IMR-90 (cell line): ENCODE results near the gene TBPL2. TPM values are rescaled to one million over a fixed set of nuclear protein-coding genes. Genes with fewer than 3 reads are reported as not detected.

Experiments used
- ATAC-seq: fragments of 200-7000 bp; cut with Tn5 transposase; 2 replicates; pipeline ENCODE4 v1.9.1; 2020; ENCODE audit warnings: low read depth, mild to moderate bottlenecking, moderate library complexity
- BruUV-seq: library from RNA; stranded (reverse); fragments of 400-500 nt; replicated peaks from 2 replicates; lab custom pipeline; 2021; lab: Mats Ljungman, UMichigan
- CTCF ChIA-PET: fragments of 300-600 bp; formaldehyde crosslinking; extraction: SDS; loops from one replicate; lab custom pipeline; 2021; ENCODE audit warnings: antibody characterized with exemption; lab: Yijun Ruan, JAX
- POLR2A ChIA-PET: fragments of 300-600 bp; sonication (Branson Sonifier 250); formaldehyde crosslinking; loops from one replicate; lab custom pipeline; 2022; ENCODE audit warnings: antibody characterized with exemption; ENCODE audit not compliant: unreplicated experiment; lab: Charles Lee
- DNase-seq: peaks from one replicate; pipeline ENCODE4 v3.0.0; 2013
- H2AFZ ChIP-seq: replicated peaks from 2 replicates; pipeline ENCODE3; 2013; ENCODE audit warnings: low read length, mild to moderate bottlenecking; ENCODE audit not compliant: poor library complexity
- H2AK5ac ChIP-seq: 2 replicates; pipeline ENCODE4 v1.6.1; 2013; ENCODE audit warnings: low read depth, low read length, inconsistent platforms
- H2AK9ac ChIP-seq: replicated peaks from 2 replicates; pipeline ENCODE3; 2013; ENCODE audit warnings: mild to moderate bottlenecking, low read depth, low read length, moderate library complexity; ENCODE audit not compliant: poor library complexity
- H2BK120ac ChIP-seq: 2 replicates; pipeline ENCODE4 v1.6.1; 2013; ENCODE audit warnings: low read depth, low read length, inconsistent platforms
- H2BK15ac ChIP-seq: 3 replicates; pipeline ENCODE4 v1.6.1; 2013; ENCODE audit warnings: low read depth, low read length, inconsistent platforms
- H2BK20ac ChIP-seq: 2 replicates; pipeline ENCODE4 v1.6.1; 2013; ENCODE audit warnings: low read depth, mild to moderate bottlenecking, inconsistent platforms, low read length, moderate library complexity
- H2BK5ac ChIP-seq: 2 replicates; pipeline ENCODE4 v1.6.1; 2013; ENCODE audit warnings: mild to moderate bottlenecking, low read depth, low read length, inconsistent platforms; ENCODE audit not compliant: poor library complexity, severe bottlenecking
- H3K14ac ChIP-seq: replicated peaks from 2 replicates; pipeline ENCODE4 v1.6.1; 2013; ENCODE audit warnings: low read depth, low read length, inconsistent platforms
- H3K18ac ChIP-seq: 2 replicates; pipeline ENCODE4 v1.6.1; 2013; ENCODE audit warnings: low read depth, low read length, control low read depth
- H3K23ac ChIP-seq: 2 replicates; pipeline ENCODE4 v1.6.1; 2013; ENCODE audit warnings: low read depth, low read length, inconsistent platforms
- H3K27ac ChIP-seq: 2 replicates; pipeline ENCODE4 v1.5.1; 2013; ENCODE audit warnings: mild to moderate bottlenecking, control low read depth, low read length; ENCODE audit not compliant: insufficient read depth
- H3K27me3 ChIP-seq: 2 replicates; pipeline ENCODE4 v1.6.1; 2013; ENCODE audit warnings: low read length; ENCODE audit not compliant: control insufficient read depth, insufficient read depth
- H3K36me3 ChIP-seq: 2 replicates; pipeline ENCODE4 v1.6.1; 2013; ENCODE audit warnings: low read length, mixed read lengths; ENCODE audit not compliant: control insufficient read depth, insufficient read depth
- H3K4ac ChIP-seq: 2 replicates; pipeline ENCODE4 v1.6.1; 2013; ENCODE audit warnings: low read depth, low read length, inconsistent platforms
- H3K4me1 ChIP-seq: 2 replicates; pipeline ENCODE4 v1.6.1; 2013; ENCODE audit warnings: low read length, mixed read lengths; ENCODE audit not compliant: control insufficient read depth, insufficient read depth
- H3K4me2 ChIP-seq: 2 replicates; pipeline ENCODE4 v1.6.1; 2013; ENCODE audit warnings: low read depth, mild to moderate bottlenecking, control low read depth, low read length, moderate library complexity
- H3K4me3 ChIP-seq: 2 replicates; pipeline ENCODE4 v1.5.1; 2013; ENCODE audit warnings: low read depth, mild to moderate bottlenecking, control low read depth, low read length, moderate library complexity; ENCODE audit not compliant: insufficient read depth
- H3K56ac ChIP-seq: 2 replicates; pipeline ENCODE4 v1.6.1; 2013; ENCODE audit warnings: low read length, inconsistent platforms; ENCODE audit not compliant: insufficient read depth; ENCODE audit errors: extremely low read depth
- H3K79me1 ChIP-seq, 2 experiments: 2 replicates each; pipeline ENCODE4 v1.6.1; 2013; ENCODE audit warnings: low read length in 2 of 2, inconsistent platforms in 1 of 2, low read depth in 1 of 2
- H3K9ac ChIP-seq: 2 replicates; pipeline ENCODE4 v1.6.1; 2013; ENCODE audit warnings: low read depth, low read length, control low read depth
- H3K9me1 ChIP-seq: 2 replicates; pipeline ENCODE4 v1.6.1; 2013; ENCODE audit warnings: low read length, inconsistent platforms; ENCODE audit not compliant: insufficient read depth
- H3K9me3 ChIP-seq: 2 replicates; pipeline ENCODE4 v1.6.1; 2013; ENCODE audit warnings: low read length; ENCODE audit not compliant: control insufficient read depth, insufficient read depth
- H4K20me1 ChIP-seq: 2 replicates; pipeline ENCODE4 v1.6.1; 2013; ENCODE audit warnings: low read length, inconsistent platforms; ENCODE audit not compliant: insufficient read depth
- H4K5ac ChIP-seq: 2 replicates; pipeline ENCODE4 v1.6.1; 2013; ENCODE audit warnings: mild to moderate bottlenecking, low read depth, low read length, control low read depth
- H4K8ac ChIP-seq, 2 experiments: 2 replicates each; pipeline ENCODE4 v1.6.1; 2013; ENCODE audit warnings: low read depth in 2 of 2, low read length in 2 of 2, control low read depth in 1 of 2, inconsistent platforms in 1 of 2
- H4K91ac ChIP-seq: 2 replicates; pipeline ENCODE4 v1.6.1; 2013; ENCODE audit warnings: low read depth, low read length, inconsistent platforms; ENCODE audit not compliant: insufficient read depth
- BHLHE40 ChIP-seq: fragments of 150-350 bp; IDR thresholded peaks from 2 replicates; pipeline ENCODE4 v1.6.1; 2016; ENCODE audit warnings: mild to moderate bottlenecking, low read depth, low read length
- CHD1 ChIP-seq: IDR thresholded peaks from 2 replicates; pipeline ENCODE4 v1.6.1; 2012; ENCODE audit warnings: low read depth, low read length, improper control_type of control experiment
- CTCF ChIP-seq: conservative IDR thresholded peaks from 2 replicates; pipeline ENCODE4 v1.5.1; 2012; ENCODE audit warnings: mild to moderate bottlenecking, low read depth, low read length, improper control_type of control experiment
- ELK1 ChIP-seq: fragments of 150-350 bp; IDR thresholded peaks from 2 replicates; pipeline ENCODE4 v1.6.1; 2016; ENCODE audit warnings: low read depth, mild to moderate bottlenecking, low read length, moderate library complexity, borderline replicate concordance
- MAFK ChIP-seq: IDR thresholded peaks from 2 replicates; pipeline ENCODE4 v1.6.1; 2012; ENCODE audit warnings: low read depth, low read length, improper control_type of control experiment
- MAZ ChIP-seq: IDR thresholded peaks from 2 replicates; pipeline ENCODE4 v1.6.1; 2012; ENCODE audit warnings: low read depth, mild to moderate bottlenecking, low read length, improper control_type of control experiment, moderate library complexity, borderline replicate concordance
- NFE2L2 ChIP-seq: fragments of 150-350 bp; IDR thresholded peaks from 2 replicates; pipeline ENCODE4 v1.6.1; 2016; ENCODE audit warnings: low read depth, mild to moderate bottlenecking, low read length
- RAD21 ChIP-seq: IDR thresholded peaks from 2 replicates; pipeline ENCODE4 v1.6.1; 2012; ENCODE audit warnings: low read length, improper control_type of control experiment
- RCOR1 ChIP-seq: IDR thresholded peaks from 2 replicates; pipeline ENCODE4 v1.6.1; 2012; ENCODE audit warnings: mild to moderate bottlenecking, low read length, improper control_type of control experiment; ENCODE audit not compliant: insufficient replicate concordance
- RFX5 ChIP-seq: IDR thresholded peaks from 2 replicates; pipeline ENCODE4 v1.8.0; 2012; ENCODE audit warnings: low read depth, mild to moderate bottlenecking, low read length, moderate library complexity
- SMC3 ChIP-seq: fragments of 150-350 bp; IDR thresholded peaks from 2 replicates; pipeline ENCODE4 v1.6.1; 2016; ENCODE audit warnings: low read depth, mild to moderate bottlenecking, antibody characterized with exemption, low read length, moderate library complexity
- USF2 ChIP-seq: fragments of 150-350 bp; IDR thresholded peaks from 2 replicates; pipeline ENCODE4 v1.6.1; 2017; ENCODE audit warnings: mild to moderate bottlenecking, antibody characterized with exemption, low read length, low read depth
- WGBS, 2 experiments: methylation state at CpG; one replicate each; pipeline versions ENCODE4 v1.1.5 to v1.1.7; 2013; ENCODE audit warnings: missing lambda C conversion rate in 2 of 2; ENCODE audit not compliant: insufficient read length in 1 of 2; ENCODE audit errors: extremely low coverage in 2 of 2; 5-methylcytosine and 5-hydroxymethylcytosine counted together
- dilution Hi-C: fragments of 300-500 bp; cut with HindIII; formaldehyde crosslinking; loops from one replicate; pipeline ENCODE4 v1.14.3; 2018; ENCODE audit warnings: low sequenced_read_pairs; ENCODE audit not compliant: unreplicated experiment
- in situ Hi-C: fragments of 300-500 bp; cut with MboI; formaldehyde crosslinking; loops from 3 replicates; pipeline ENCODE4 v1.14.3; 2019; ENCODE audit warnings: low sequenced_read_pairs, inconsistent platforms, mixed read lengths
- intact Hi-C: fragments of 100-400 bp; cut with micrococcal nuclease; formaldehyde crosslinking; loops from 2 replicates; pipeline ENCODE4 v1.10.0; 2022
- polyA plus RNA-seq, 3 experiments: library from polyadenylated mRNA; depleted of rRNA; stranded (reverse); fragments of >200 nt; gene quantifications; 2 replicates each; pipeline ENCODE4 v1.2.3, GENCODE V29; 2012; ENCODE audit warnings: low replicate concordance in 1 of 3
- total RNA-seq: library from RNA; depleted of rRNA; stranded (reverse); fragments of >200 nt; gene quantifications from 2 replicates; pipeline ENCODE4 v1.2.3, GENCODE V29; 2012

Gene TBPL2
- total and polyA plus RNA-seq, 2 of the 4 experiments (the other 2 are of a cell fraction), result not detected

- H2BK5ac ChIP-seq, result peak within 1 kb of the TSS; percentile 81
- no peaks in the 10 kb centered on the region for H3K9me3 ChIP-seq
- H3K4me3 ChIP-seq, result peak within 1 kb of the TSS; percentile 77
- H3K9me1 ChIP-seq, result no peaks in the 10 kb centered on the region; the same call in none of the 2 replicates
- peak within 1 kb of the TSS; percentile 98 for H3K4me2 ChIP-seq
- DNase-seq, result peak; percentile 76
- peak within 1 kb of the TSS; percentile 83 for H3K14ac ChIP-seq
- 0% methylated on average over 21 of the region's 57 CpGs; no CpG with 5 or more reads in 1 of the 2 experiments for WGBS, 2 experiments
- H4K20me1 ChIP-seq, result no peaks in the 10 kb centered on the region
- H3K27me3 ChIP-seq, result no peaks in the 10 kb centered on the region; the same call in 1 of the 2 replicates
- H4K8ac ChIP-seq, result peak within 1 kb of the TSS; percentile 97 to 99
- no peak within 1 kb of the TSS; the same call in 2 of the 3 replicates for H2BK15ac ChIP-seq
- H3K18ac ChIP-seq, result peak within 1 kb of the TSS; percentile 77
- peak within 1 kb of the TSS; percentile 93 for H2AFZ ChIP-seq
- H3K36me3 ChIP-seq, result no peaks in the 10 kb centered on the region
- intact Hi-C loops, result loop anchor here (2.0 kb wide), 1 partner anchor 143 kb away; no protein-coding TSS in a partner anchor
- dilution Hi-C loops, result no loop called here
- H3K4me1 ChIP-seq, result peaks cover 2% of the 10 kb centered on the region; the same call in 1 of the 2 replicates
- H2AK9ac ChIP-seq, result peak within 1 kb of the TSS; percentile 55
- peak within 1 kb of the TSS; percentile 83 for H3K27ac ChIP-seq
- H2BK120ac ChIP-seq, result peak within 1 kb of the TSS; percentile 80
- ChIA-PET POLR2A (no interaction called here), CTCF (no interaction called here)
- peak within 1 kb of the TSS; percentile 28; the same call in 1 of the 2 replicates for H3K23ac ChIP-seq
- H4K5ac ChIP-seq, result peak within 1 kb of the TSS; percentile 100
- peak within 1 kb of the TSS; percentile 92 for H4K91ac ChIP-seq
- peaks cover 18 to 23% of the 10 kb centered on the region in 2 experiments for H3K79me1 ChIP-seq
- peak within 1 kb of the TSS; percentile 67 for H3K56ac ChIP-seq
- peak; percentile 100 for ATAC-seq
- H2AK5ac ChIP-seq, result peak within 1 kb of the TSS; percentile 74
- peak within 1 kb of the TSS; percentile 89 for H3K4ac ChIP-seq
- H2BK20ac ChIP-seq, result peak within 1 kb of the TSS; percentile 22; the same call in 1 of the 2 replicates
- in situ Hi-C loops, result no loop called here
- BruUV-seq, result no TSS peak
- H3K9ac ChIP-seq, result peak within 1 kb of the TSS; percentile 88
- TF ChIP-seq RFX5 (no peak), NFE2L2 (no peak), CTCF (no peak), ELK1 (no peak), MAFK (no peak), CHD1 (no peak), SMC3 (no peak), USF2 (peak; percentile 94), BHLHE40 (no peak), RAD21 (no peak), RCOR1 (no peak), MAZ (peak; percentile 74; the same call in 1 of the 2 replicates)
Observed at GRCh38 chr14:55411426-55412389, 28.7 kb downstream of the TBPL2 start, which contains the start of gene ATG14. Gene ATG14, minus strand, starts transcription at chr14:55411830. Its CDS starts 8 bp downstream, at chr14:55411822.
